Measurements from ENCODE around the gene AMIGO3. TPM values are rescaled to one million over a fixed set of nuclear protein-coding genes. Genes with fewer than 3 reads are reported as not detected.

AMIGO3 gene
- total and polyA plus RNA-seq, 10 of the 15 experiments (the other 5 are each of a cell fraction or from before 2014, with no cell fraction given), result 0.07 to 1.3 (median 0.44) TPM; not detected in 3

- TF ChIP-seq RB1 (IDR thresholded peaks at IDR 0.05; ENCODE audit: borderline replicate concordance), result 0 out of 2 replicates have a peak, but pooled peaks have one; percentile 49
- peak in 1 of 2 experiments; percentile 48; a peak in 3 of 4 replicates for TF ChIP-seq IKZF2 (IDR thresholded peaks at IDR 0.05)
- TF ChIP-seq CEBPB (IDR thresholded peaks at IDR 0.05; ENCODE audit: borderline replicate concordance in 1 of 2, low read depth in 2 of 2, low read length in 2 of 2), result no peak
- no peak for TF ChIP-seq TCF7 (IDR thresholded peaks at IDR 0.05; ENCODE audit: borderline replicate concordance)
- no peak for TF ChIP-seq FOXK2 (IDR thresholded peaks at IDR 0.05)
- TF ChIP-seq KDM1A (IDR thresholded peaks at IDR 0.05; ENCODE audit: borderline replicate concordance), result no peak
- TF ChIP-seq, protein P1, sequence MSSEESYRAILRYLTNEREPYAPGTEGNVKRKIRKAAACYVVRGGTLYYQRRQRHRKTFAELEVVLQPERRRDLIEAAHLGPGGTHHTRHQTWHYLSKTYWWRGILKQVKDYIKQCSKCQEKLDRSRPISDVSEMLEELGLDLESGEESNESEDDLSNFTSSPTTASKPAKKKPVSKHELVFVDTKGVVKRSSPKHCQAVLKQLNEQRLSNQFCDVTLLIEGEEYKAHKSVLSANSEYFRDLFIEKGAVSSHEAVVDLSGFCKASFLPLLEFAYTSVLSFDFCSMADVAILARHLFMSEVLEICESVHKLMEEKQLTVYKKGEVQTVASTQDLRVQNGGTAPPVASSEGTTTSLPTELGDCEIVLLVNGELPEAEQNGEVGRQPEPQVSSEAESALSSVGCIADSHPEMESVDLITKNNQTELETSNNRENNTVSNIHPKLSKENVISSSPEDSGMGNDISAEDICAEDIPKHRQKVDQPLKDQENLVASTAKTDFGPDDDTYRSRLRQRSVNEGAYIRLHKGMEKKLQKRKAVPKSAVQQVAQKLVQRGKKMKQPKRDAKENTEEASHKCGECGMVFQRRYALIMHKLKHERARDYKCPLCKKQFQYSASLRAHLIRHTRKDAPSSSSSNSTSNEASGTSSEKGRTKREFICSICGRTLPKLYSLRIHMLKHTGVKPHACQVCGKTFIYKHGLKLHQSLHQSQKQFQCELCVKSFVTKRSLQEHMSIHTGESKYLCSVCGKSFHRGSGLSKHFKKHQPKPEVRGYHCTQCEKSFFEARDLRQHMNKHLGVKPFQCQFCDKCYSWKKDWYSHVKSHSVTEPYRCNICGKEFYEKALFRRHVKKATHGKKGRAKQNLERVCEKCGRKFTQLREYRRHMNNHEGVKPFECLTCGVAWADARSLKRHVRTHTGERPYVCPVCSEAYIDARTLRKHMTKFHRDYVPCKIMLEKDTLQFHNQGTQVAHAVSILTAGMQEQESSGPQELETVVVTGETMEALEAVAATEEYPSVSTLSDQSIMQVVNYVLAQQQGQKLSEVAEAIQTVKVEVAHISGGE (CRISPR knock-in tag; IDR thresholded peaks at IDR 0.05), result peak; percentile 83
- no peak for TF ChIP-seq PAX5 (IDR thresholded peaks at IDR 0.05; ENCODE audit: borderline replicate concordance, low read depth, low read length)
- no peak for TF ChIP-seq KLF5 (IDR thresholded peaks at IDR 0.05; ENCODE audit: partially characterized antibody)
- TF ChIP-seq STAT3 (IDR thresholded peaks at IDR 0.05; ENCODE audit: low read depth, low read length), result no peak
- TF ChIP-seq, protein P2, sequence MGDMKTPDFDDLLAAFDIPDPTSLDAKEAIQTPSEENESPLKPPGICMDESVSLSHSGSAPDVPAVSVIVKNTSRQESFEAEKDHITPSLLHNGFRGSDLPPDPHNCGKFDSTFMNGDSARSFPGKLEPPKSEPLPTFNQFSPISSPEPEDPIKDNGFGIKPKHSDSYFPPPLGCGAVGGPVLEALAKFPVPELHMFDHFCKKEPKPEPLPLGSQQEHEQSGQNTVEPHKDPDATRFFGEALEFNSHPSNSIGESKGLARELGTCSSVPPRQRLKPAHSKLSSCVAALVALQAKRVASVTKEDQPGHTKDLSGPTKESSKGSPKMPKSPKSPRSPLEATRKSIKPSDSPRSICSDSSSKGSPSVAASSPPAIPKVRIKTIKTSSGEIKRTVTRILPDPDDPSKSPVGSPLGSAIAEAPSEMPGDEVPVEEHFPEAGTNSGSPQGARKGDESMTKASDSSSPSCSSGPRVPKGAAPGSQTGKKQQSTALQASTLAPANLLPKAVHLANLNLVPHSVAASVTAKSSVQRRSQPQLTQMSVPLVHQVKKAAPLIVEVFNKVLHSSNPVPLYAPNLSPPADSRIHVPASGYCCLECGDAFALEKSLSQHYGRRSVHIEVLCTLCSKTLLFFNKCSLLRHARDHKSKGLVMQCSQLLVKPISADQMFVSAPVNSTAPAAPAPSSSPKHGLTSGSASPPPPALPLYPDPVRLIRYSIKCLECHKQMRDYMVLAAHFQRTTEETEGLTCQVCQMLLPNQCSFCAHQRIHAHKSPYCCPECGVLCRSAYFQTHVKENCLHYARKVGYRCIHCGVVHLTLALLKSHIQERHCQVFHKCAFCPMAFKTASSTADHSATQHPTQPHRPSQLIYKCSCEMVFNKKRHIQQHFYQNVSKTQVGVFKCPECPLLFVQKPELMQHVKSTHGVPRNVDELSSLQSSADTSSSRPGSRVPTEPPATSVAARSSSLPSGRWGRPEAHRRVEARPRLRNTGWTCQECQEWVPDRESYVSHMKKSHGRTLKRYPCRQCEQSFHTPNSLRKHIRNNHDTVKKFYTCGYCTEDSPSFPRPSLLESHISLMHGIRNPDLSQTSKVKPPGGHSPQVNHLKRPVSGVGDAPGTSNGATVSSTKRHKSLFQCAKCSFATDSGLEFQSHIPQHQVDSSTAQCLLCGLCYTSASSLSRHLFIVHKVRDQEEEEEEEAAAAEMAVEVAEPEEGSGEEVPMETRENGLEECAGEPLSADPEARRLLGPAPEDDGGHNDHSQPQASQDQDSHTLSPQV (IDR thresholded peaks at IDR 0.05), result no peak
- TF ChIP-seq, protein P3, sequence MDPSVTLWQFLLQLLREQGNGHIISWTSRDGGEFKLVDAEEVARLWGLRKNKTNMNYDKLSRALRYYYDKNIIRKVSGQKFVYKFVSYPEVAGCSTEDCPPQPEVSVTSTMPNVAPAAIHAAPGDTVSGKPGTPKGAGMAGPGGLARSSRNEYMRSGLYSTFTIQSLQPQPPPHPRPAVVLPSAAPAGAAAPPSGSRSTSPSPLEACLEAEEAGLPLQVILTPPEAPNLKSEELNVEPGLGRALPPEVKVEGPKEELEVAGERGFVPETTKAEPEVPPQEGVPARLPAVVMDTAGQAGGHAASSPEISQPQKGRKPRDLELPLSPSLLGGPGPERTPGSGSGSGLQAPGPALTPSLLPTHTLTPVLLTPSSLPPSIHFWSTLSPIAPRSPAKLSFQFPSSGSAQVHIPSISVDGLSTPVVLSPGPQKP (IDR thresholded peaks at IDR 0.05; ENCODE audit: low read depth, low read length), result peak; percentile 86
- no peak for TF ChIP-seq ZNF274 (IDR thresholded peaks at IDR 0.05; ENCODE audit: insufficient read depth, insufficient read length)
- TF ChIP-seq, protein P4, sequence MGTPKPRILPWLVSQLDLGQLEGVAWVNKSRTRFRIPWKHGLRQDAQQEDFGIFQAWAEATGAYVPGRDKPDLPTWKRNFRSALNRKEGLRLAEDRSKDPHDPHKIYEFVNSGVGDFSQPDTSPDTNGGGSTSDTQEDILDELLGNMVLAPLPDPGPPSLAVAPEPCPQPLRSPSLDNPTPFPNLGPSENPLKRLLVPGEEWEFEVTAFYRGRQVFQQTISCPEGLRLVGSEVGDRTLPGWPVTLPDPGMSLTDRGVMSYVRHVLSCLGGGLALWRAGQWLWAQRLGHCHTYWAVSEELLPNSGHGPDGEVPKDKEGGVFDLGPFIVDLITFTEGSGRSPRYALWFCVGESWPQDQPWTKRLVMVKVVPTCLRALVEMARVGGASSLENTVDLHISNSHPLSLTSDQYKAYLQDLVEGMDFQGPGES (IDR thresholded peaks at IDR 0.05), result peak; percentile 20; the same call in 1 of the 2 replicates
- TF ChIP-seq CHD4 (IDR thresholded peaks at IDR 0.05), result no peak
- TF ChIP-seq ZNF384 (IDR thresholded peaks at IDR 0.05; ENCODE audit: borderline replicate concordance, low read depth, low read length), result no peak
- TF ChIP-seq ZSCAN29 (IDR thresholded peaks at IDR 0.05), result no peak
- peak; percentile 63 for TF ChIP-seq MYC (IDR thresholded peaks at IDR 0.05; ENCODE audit: insufficient read depth, insufficient read length, insufficient replicate concordance, low read length, severe bottlenecking)
- TF ChIP-seq GATAD2B (conservative IDR thresholded peaks at IDR 0.05; ENCODE audit: low read depth), result 0 out of 2 replicates have a peak, but pooled peaks have one; percentile 60
- no peak for TF ChIP-seq FOXM1 (IDR thresholded peaks at IDR 0.05; ENCODE audit: low read depth, low read length)
- peak; percentile 58; the same call in 1 of the 2 replicates for TF ChIP-seq YY1 (IDR thresholded peaks at IDR 0.05; ENCODE audit: low read depth, low read length)
Observed at GRCh38 chr3:49673715-49674496, 45.6 kb downstream of the AMIGO3 start, which contains the start of gene APEH (continued).

All from GM12878 (cell line).